Nephron (organoid): Measurements from ENCODE around the gene CCDC66.
"Not testable (repeated sequence)": the region's sequence is repeated elsewhere in the genome, so short reads cannot be mapped to it uniquely, and the experiment has no call there.

Experiments used
- H3K27ac Mint-ChIP-seq, 3 experiments: 2 replicates each; pipeline ENCODE4 v1.8.0; 2020; ENCODE audit warnings: mixed read lengths in 3 of 3, mild to moderate bottlenecking in 2 of 3, moderate library complexity in 1 of 3
- H3K27me3 Mint-ChIP-seq: 2 replicates; pipeline ENCODE4 v1.8.0; 2021; ENCODE audit warnings: low read depth, mild to moderate bottlenecking, moderate library complexity, mixed read lengths
- H3K36me3 Mint-ChIP-seq: 2 replicates; pipeline ENCODE4 v1.8.0; 2020; ENCODE audit warnings: low read depth, mixed read lengths
- H3K4me1 Mint-ChIP-seq: 2 replicates; pipeline ENCODE4 v1.8.0; 2020; ENCODE audit warnings: mixed read lengths
- H3K4me3 Mint-ChIP-seq, 3 experiments: 2 replicates each; pipeline ENCODE4 v1.8.0; 2020; ENCODE audit warnings: mild to moderate bottlenecking in 3 of 3, mixed read lengths in 3 of 3, moderate library complexity in 2 of 3
- H3K9me3 Mint-ChIP-seq: 2 replicates; pipeline ENCODE4 v1.8.0; 2020; ENCODE audit warnings: mixed read lengths
- TF ChIP-seq, protein P1 (sequence below), 3 experiments: fragments of 200-600 bp; sonication (generic); IDR thresholded peaks; one replicate each; pipeline ENCODE4 v1.5.0; 2021; ENCODE audit warnings: antibody characterized with exemption in 3 of 3; ENCODE audit not compliant: unreplicated experiment in 3 of 3

The CCDC66 gene

DNA sequence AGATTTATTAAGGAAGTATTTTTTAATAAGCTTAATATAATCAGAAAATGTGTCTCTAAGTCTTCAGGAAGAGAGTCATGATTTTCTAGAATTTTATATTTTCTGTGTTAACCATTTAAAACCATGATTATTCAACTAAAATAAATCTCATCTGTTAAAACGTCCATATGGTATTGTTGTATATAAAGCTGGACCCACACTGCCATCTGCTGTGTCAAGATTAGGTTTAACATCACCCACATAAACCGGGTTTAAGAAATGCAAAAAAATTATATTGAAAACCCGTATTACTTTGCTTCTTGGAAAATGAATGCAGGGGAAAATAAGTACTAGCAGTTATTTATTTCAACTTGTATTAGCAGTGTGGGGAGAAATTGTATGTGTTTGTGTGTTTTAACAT is 9.5 kb upstream of the CCDC66 start:
- Mint-ChIP-seq H3K4me3 (no peak overlapping the region), H3K27ac (no peak overlapping the region), H3K36me3 (no peaks in the 10 kb centered on the region), H3K4me1 (no peaks in the 10 kb centered on the region), H3K27me3 (peaks cover 24% of the 10 kb centered on the region), H3K9me3 (no peaks in the 10 kb centered on the region)
- TF ChIP-seq, protein P1, sequence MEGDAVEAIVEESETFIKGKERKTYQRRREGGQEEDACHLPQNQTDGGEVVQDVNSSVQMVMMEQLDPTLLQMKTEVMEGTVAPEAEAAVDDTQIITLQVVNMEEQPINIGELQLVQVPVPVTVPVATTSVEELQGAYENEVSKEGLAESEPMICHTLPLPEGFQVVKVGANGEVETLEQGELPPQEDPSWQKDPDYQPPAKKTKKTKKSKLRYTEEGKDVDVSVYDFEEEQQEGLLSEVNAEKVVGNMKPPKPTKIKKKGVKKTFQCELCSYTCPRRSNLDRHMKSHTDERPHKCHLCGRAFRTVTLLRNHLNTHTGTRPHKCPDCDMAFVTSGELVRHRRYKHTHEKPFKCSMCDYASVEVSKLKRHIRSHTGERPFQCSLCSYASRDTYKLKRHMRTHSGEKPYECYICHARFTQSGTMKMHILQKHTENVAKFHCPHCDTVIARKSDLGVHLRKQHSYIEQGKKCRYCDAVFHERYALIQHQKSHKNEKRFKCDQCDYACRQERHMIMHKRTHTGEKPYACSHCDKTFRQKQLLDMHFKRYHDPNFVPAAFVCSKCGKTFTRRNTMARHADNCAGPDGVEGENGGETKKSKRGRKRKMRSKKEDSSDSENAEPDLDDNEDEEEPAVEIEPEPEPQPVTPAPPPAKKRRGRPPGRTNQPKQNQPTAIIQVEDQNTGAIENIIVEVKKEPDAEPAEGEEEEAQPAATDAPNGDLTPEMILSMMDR (IDR thresholded peaks at IDR 0.05; ENCODE audit: unreplicated experiment in 3 of 3): peak in 1 of 3 experiments; percentile 34

DNA sequence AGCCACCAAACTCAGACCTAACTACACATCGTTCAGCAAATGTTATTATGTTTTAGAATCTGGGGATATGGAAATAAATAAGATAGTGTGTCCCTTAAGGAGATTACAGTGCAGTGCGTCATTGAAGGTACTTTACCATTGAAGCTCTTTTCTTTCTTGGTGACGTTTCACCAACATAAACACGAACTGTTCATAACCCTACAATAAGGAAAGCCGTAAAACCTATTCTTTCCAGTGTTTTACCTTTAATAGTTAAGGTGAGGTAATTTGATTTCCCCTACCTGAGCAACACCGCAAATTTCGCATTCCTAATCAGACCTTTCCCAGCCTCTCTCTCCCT is 826 bp downstream of the CCDC66 start:
- no peaks in the 10 kb centered on the region for H3K9me3 Mint-ChIP-seq
- peaks cover 13% of the 10 kb centered on the region for H3K36me3 Mint-ChIP-seq
- peak overlapping the region; percentile 94 to 98 (median 95) for H3K4me3 Mint-ChIP-seq
- peaks cover 5% of the 10 kb centered on the region for H3K27me3 Mint-ChIP-seq
- TF ChIP-seq, protein P1 (IDR thresholded peaks at IDR 0.05; ENCODE audit: unreplicated experiment in 3 of 3): peak in 1 of 3 experiments; percentile 30
- peaks cover 16% of the 10 kb centered on the region for H3K4me1 Mint-ChIP-seq
- peak overlapping the region; percentile 88 to 98 (median 95) for H3K27ac Mint-ChIP-seq

DNA sequence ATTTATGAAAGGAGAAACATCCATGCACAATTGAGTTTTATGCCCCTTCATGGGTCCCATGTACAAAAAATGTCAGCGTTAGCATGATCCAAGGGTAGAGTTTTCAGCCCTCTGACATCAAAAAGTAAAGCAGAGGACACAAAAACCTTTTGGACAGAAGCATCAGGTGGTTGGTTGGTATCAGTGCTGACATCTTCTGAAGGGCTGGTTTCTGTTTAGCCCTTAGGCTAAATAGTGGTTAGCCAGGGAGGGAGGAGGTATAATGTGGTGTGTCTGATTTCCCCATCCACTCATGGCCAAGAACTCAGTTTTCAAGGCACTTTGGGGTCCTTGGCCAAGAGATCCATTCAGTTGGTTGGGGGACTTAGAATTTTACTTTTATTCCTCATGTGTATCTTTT is 16.5 kb downstream of the CCDC66 start:
- TF ChIP-seq, protein P1 (IDR thresholded peaks at IDR 0.05; ENCODE audit: unreplicated experiment in 3 of 3): no peak
- no peak overlapping the region for H3K27ac Mint-ChIP-seq
- H3K4me3 Mint-ChIP-seq: no peak overlapping the region
- H3K4me1 Mint-ChIP-seq: no peaks in the 10 kb centered on the region
- peaks cover 72% of the 10 kb centered on the region for H3K36me3 Mint-ChIP-seq
- no peaks in the 10 kb centered on the region for H3K27me3 Mint-ChIP-seq
- H3K9me3 Mint-ChIP-seq: peaks cover 29% of the 10 kb centered on the region

DNA sequence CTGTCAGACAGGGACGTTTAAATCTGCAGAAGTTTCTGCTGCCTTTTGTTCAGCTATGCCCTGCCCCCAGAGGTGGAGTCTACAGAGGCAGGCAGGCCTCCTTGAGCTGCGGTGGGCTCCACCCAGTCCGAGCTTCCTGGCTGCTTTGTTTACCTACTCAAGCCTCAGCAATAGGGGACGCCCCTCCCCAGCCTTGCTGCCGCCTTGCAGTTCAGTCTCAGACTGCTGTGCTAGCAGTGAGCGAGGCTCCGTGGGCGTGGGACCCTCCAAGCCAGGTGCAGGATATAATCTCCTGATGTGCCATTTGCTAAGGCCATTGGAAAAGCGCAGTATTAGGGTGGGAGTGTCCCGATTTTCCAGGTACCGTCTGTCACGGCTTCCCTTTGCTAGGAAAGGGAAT is 25.0 kb downstream of the CCDC66 start:
- not testable (repeated sequence) for H3K4me3 Mint-ChIP-seq, H3K27ac Mint-ChIP-seq

DNA sequence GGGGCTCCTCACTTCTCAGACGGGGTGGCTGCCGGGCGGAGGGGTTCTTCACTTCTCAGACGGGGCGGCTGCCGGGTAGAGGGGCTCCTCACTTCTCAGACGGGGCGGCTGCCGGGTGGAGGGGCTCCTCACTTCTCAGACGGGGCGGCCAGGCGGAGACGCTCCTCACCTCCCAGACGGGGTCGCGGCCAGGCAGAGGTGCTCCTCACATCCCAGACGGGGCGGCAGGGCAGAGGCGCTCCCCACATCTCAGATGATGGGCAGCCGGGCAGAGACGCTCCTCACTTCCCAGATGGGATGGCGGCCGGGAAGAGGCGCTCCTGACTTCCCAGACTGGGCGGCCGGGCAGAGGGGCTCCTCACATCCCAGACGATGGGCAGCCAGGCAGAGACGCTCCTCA is 27.3 kb downstream of the CCDC66 start:
- H3K4me3 Mint-ChIP-seq, H3K27ac Mint-ChIP-seq: not testable (repeated sequence)

More for the DNA sequence above, 25.0 kb downstream of the CCDC66 start:
- peaks cover 83% of the 10 kb centered on the region for H3K36me3 Mint-ChIP-seq
- not testable (repeated sequence) for H3K4me1 Mint-ChIP-seq, H3K27me3 Mint-ChIP-seq
- peaks cover 56% of the 10 kb centered on the region for H3K9me3 Mint-ChIP-seq

DNA sequence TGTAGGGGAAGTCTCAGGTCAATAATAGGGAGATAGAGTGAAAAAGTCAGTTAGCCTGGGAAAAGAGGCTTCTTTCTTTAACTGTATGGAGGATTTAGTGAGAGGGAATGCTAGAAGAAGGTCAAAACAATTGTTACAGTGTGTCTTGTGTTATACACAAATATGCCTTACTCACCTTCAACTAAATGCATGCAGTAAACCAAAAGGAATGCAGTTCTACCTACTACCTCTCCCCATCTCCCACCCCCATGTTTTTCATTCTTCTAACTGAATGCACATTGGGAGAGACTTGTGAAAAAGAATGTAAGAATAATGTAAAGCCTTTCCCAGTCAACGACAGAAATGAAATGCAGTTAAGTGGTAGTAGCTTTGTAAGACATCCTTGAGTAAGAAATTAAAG is 33.8 kb downstream of the CCDC66 start:
- H3K27ac Mint-ChIP-seq: peak overlapping the region; percentile 17 to 47 (median 41)
- TF ChIP-seq, protein P1 (IDR thresholded peaks at IDR 0.05; ENCODE audit: unreplicated experiment in 3 of 3): no peak
- no peaks in the 10 kb centered on the region for H3K27me3 Mint-ChIP-seq
- H3K4me1 Mint-ChIP-seq: no peaks in the 10 kb centered on the region
- H3K36me3 Mint-ChIP-seq: peaks cover 49% of the 10 kb centered on the region
- H3K9me3 Mint-ChIP-seq: peaks cover 1% of the 10 kb centered on the region
- H3K4me3 Mint-ChIP-seq: no peak overlapping the region

More for the DNA sequence above, 27.3 kb downstream of the CCDC66 start:
- Mint-ChIP-seq H3K9me3 (peaks cover 35% of the 10 kb centered on the region), H3K36me3 (peaks cover 67% of the 10 kb centered on the region)
- H3K27me3 Mint-ChIP-seq, H3K4me1 Mint-ChIP-seq: not testable (repeated sequence)

DNA sequence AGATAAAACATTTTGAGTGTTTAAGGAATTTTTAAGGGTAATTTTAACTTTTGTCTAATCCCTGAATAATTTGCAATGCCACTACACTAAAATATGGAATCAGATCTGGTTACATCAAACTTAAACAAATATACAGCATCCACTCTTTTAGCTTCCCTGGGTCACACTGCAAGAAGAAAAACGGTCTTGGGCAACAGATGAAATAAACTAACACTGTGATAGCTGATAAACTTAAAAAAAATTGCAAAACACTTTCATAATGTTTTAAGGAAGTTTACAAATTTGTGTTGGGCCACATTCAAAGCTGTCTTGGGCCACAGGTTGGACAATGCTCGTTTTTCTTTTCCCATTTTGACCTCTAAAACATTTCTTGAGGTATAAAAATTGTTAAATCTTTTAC is 34.3 kb downstream of the CCDC66 start:
- Mint-ChIP-seq H3K27me3 (no peaks in the 10 kb centered on the region), H3K4me3 (no peak overlapping the region), H3K4me1 (no peaks in the 10 kb centered on the region), H3K36me3 (peaks cover 50% of the 10 kb centered on the region), H3K27ac (peak overlapping the region in 2 of 3 experiments; percentile 41 to 47), H3K9me3 (peaks cover 6% of the 10 kb centered on the region)
- TF ChIP-seq, protein P1 (IDR thresholded peaks at IDR 0.05; ENCODE audit: unreplicated experiment in 3 of 3): no peak
